K562 (cell line): ENCODE measurements around the gene FARSA. TPM values are rescaled to one million over a fixed set of nuclear protein-coding genes. Genes with fewer than 3 reads are reported as not detected.

Source experiments
- BACH1 ChIP-seq: fragments of 200-800 bp; sonication (Bioruptor generic); IDR thresholded peaks from 2 replicates; pipeline ENCODE4 v1.6.1; 2016; ENCODE audit warnings: missing genetic modification characterization, missing compliant biosample characterization
- BRD4 ChIP-seq: fragments of 200-600 bp; sonication (generic); IDR thresholded peaks from 2 replicates; pipeline ENCODE4 v1.6.1; 2017; ENCODE audit warnings: inconsistent platforms
- DACH1 ChIP-seq: fragments of 450-650 bp; IDR thresholded peaks from 2 replicates; pipeline ENCODE4 v1.6.1; 2018; ENCODE audit not compliant: partially characterized antibody
- FOXK1 ChIP-seq: sonication (generic); formaldehyde crosslinking; IDR thresholded peaks from 2 replicates; pipeline ENCODE4 v1.8.0; 2022; ENCODE audit warnings: missing genetic modification reagents, mild to moderate bottlenecking, borderline replicate concordance
- HOXB6 ChIP-seq: fragments of 250-450 bp; sonication (Bioruptor Pico); IDR thresholded peaks from 2 replicates; pipeline ENCODE4 v1.5.1; 2022; ENCODE audit warnings: mild to moderate bottlenecking, borderline replicate concordance
- HSF4 ChIP-seq: fragments of 250-450 bp; sonication (Bioruptor Pico); IDR thresholded peaks from 2 replicates; pipeline ENCODE4 v2.1.2; 2022; ENCODE audit warnings: mild to moderate bottlenecking, moderate library complexity, borderline replicate concordance
- MIER1 ChIP-seq: fragments of 450-650 bp; IDR thresholded peaks from 2 replicates; pipeline ENCODE4 v1.6.1; 2016; ENCODE audit warnings: antibody characterized with exemption, mild to moderate bottlenecking, low read depth
- MTF1 ChIP-seq: fragments of 250-450 bp; sonication (Bioruptor Pico); IDR thresholded peaks from 2 replicates; pipeline ENCODE4 v1.9.0; 2021; ENCODE audit warnings: moderate library complexity, mild to moderate bottlenecking, inconsistent platforms, borderline replicate concordance
- SAP30 ChIP-seq: fragments of 200-600 bp; sonication (generic); IDR thresholded peaks from 2 replicates; pipeline ENCODE4 v1.6.1; 2012; ENCODE audit warnings: borderline replicate concordance, low read depth, mild to moderate bottlenecking, moderate library complexity, low read length, control low read depth, inconsistent platforms; ENCODE audit not compliant: insufficient read depth, poor library complexity, severe bottlenecking
- THAP12 ChIP-seq: fragments of 250-450 bp; sonication (Bioruptor Pico); IDR thresholded peaks from 2 replicates; pipeline ENCODE4 v1.9.0; 2021; ENCODE audit warnings: mild to moderate bottlenecking, inconsistent platforms
- ZNF384 ChIP-seq: IDR thresholded peaks from 2 replicates; pipeline ENCODE4 v1.6.1; 2012; ENCODE audit warnings: low read depth, low read length, improper control_type of control experiment
- polyA plus RNA-seq, 8 experiments: library from polyadenylated mRNA; depleted of rRNA in 4 of 8; stranded (reverse) in 5 of 8; unstranded in 3 of 8; fragments of >200 nt; fragmentation: Nextera tagmentation in 2 of 8; fragmentation: Illumina TruSeq in 1 of 8; extraction: Ambion mirVana in 2 of 8; extraction: Trizol in 1 of 8; gene quantifications; 2 replicates each; pipeline versions ENCODE4 v1.2.1 to v1.2.3, GENCODE V29; 2011 to 2014; ENCODE audit warnings: inconsistent platforms in 1 of 8, missing spikeins in 1 of 8
- total RNA-seq, 7 experiments: library from RNA; depleted of rRNA in 6 of 7; stranded (reverse); fragments of >200 nt in 6 of 7; fragmentation: Illumina TruSeq in 2 of 7; extraction: Trizol in 2 of 7; gene quantifications; 2 replicates each; pipeline versions ENCODE4 v1.2.1 to v1.2.3, GENCODE V29; 2011 to 2021; ENCODE audit warnings: low replicate concordance in 1 of 7
- TF ChIP-seq, protein P1 (sequence below): fragments of 250-450 bp; sonication (Bioruptor Pico); IDR thresholded peaks from 2 replicates; pipeline ENCODE4 v1.5.0; 2020; ENCODE audit warnings: mild to moderate bottlenecking
- TF ChIP-seq, protein P2 (sequence below), 2 experiments: fragments of 450-650 bp in 1 of 2; sonication (generic) in 1 of 2; formaldehyde crosslinking in 1 of 2; IDR thresholded peaks; 2 replicates each; pipeline versions ENCODE4 v1.7.1 to v1.9.0; 2016 to 2022; ENCODE audit warnings: inconsistent platforms in 1 of 2, mild to moderate bottlenecking in 1 of 2, missing genetic modification reagents in 1 of 2

Gene FARSA
- total and polyA plus RNA-seq, 9 of the 15 experiments (the other 6 are each of a cell fraction or from before 2014, with no cell fraction given) = 25.2 to 237 (median 89.6) TPM

GRCh38 chr19:12880551-12881171 is 52.9 kb downstream of the FARSA start (continued):
- TF ChIP-seq THAP12 (no peak), HSF4 (CRISPR knock-in tag) (no peak), ZNF384 (no peak), DACH1 (no peak), BACH1 (tag) (no peak), SAP30 (peak; percentile 48), HOXB6 (no peak), BRD4 (no peak), MTF1 (CRISPR knock-in tag) (no peak), MIER1 (no peak), FOXK1 (0 out of 2 replicates have a peak, but pooled peaks have one; percentile 87)
- TF ChIP-seq, protein P1, sequence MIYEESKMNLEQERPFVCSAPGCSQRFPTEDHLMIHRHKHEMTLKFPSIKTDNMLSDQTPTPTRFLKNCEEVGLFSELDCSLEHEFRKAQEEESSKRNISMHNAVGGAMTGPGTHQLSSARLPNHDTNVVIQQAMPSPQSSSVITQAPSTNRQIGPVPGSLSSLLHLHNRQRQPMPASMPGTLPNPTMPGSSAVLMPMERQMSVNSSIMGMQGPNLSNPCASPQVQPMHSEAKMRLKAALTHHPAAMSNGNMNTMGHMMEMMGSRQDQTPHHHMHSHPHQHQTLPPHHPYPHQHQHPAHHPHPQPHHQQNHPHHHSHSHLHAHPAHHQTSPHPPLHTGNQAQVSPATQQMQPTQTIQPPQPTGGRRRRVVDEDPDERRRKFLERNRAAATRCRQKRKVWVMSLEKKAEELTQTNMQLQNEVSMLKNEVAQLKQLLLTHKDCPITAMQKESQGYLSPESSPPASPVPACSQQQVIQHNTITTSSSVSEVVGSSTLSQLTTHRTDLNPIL (CRISPR knock-in tag) = no peak
- TF ChIP-seq, protein P2, sequence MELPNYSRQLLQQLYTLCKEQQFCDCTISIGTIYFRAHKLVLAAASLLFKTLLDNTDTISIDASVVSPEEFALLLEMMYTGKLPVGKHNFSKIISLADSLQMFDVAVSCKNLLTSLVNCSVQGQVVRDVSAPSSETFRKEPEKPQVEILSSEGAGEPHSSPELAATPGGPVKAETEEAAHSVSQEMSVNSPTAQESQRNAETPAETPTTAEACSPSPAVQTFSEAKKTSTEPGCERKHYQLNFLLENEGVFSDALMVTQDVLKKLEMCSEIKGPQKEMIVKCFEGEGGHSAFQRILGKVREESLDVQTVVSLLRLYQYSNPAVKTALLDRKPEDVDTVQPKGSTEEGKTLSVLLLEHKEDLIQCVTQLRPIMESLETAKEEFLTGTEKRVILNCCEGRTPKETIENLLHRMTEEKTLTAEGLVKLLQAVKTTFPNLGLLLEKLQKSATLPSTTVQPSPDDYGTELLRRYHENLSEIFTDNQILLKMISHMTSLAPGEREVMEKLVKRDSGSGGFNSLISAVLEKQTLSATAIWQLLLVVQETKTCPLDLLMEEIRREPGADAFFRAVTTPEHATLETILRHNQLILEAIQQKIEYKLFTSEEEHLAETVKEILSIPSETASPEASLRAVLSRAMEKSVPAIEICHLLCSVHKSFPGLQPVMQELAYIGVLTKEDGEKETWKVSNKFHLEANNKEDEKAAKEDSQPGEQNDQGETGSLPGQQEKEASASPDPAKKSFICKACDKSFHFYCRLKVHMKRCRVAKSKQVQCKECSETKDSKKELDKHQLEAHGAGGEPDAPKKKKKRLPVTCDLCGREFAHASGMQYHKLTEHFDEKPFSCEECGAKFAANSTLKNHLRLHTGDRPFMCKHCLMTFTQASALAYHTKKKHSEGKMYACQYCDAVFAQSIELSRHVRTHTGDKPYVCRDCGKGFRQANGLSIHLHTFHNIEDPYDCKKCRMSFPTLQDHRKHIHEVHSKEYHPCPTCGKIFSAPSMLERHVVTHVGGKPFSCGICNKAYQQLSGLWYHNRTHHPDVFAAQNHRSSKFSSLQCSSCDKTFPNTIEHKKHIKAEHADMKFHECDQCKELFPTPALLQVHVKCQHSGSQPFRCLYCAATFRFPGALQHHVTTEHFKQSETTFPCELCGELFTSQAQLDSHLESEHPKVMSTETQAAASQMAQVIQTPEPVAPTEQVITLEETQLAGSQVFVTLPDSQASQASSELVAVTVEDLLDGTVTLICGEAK (IDR thresholded peaks at IDR 0.05) = peak; percentile 30; the same call in 1 of the 2 replicates
- TF ChIP-seq, protein P2 (CRISPR knock-in tag; IDR thresholded peaks at IDR 0.05) = no peak
